ENCODE data around the gene KLHL15. TPM values are rescaled to one million over a fixed set of nuclear protein-coding genes. Genes with fewer than 3 reads are reported as not detected.
"Not testable (repeated sequence)": the region's sequence is repeated elsewhere in the genome, so short reads cannot be mapped to it uniquely, and the experiment has no call there.

The KLHL15 gene
- total RNA-seq, 1 experiment from 2014 or later, result 12.0 TPM

- Histone ChIP-seq H3K27ac (ENCODE audit: low read depth, low read length, poor library complexity, severe bottlenecking) (no peak overlapping the region), H3K27me3 (replicated peaks; ENCODE audit: insufficient read depth, low read depth, low read length, poor library complexity) (no peaks in the 10 kb centered on the region), H3K9me3 (ENCODE audit: low read depth, low read length, poor library complexity, severe bottlenecking) (no peaks in the 10 kb centered on the region), H3K4me3 (ENCODE audit: low read depth, low read length, poor library complexity, severe bottlenecking) (no peak overlapping the region), H3K4me1 (ENCODE audit: insufficient read depth, low read length, poor library complexity, severe bottlenecking) (peaks cover 3% of the 10 kb centered on the region), H3K36me3 (ENCODE audit: insufficient read depth, low read length, poor library complexity, severe bottlenecking) (peaks cover 27% of the 10 kb centered on the region)
- BruUV-seq (replicated peaks), result TSS peak; percentile 69
- CTCF ChIA-PET, result interaction anchor here (1.6 to 2.1 kb wide), 2 partner anchors 29 to 153 kb away, joined by 3 to 14 read pairs; no protein-coding TSS in a partner anchor
- DNase-seq (ENCODE audit: low spot score), result no peak
- TF ChIP-seq EZH2 (IDR thresholded peaks at IDR 0.05; ENCODE audit: borderline replicate concordance, low read depth, low read length, poor library complexity, severe bottlenecking), result no peak
- TF ChIP-seq, protein P1, sequence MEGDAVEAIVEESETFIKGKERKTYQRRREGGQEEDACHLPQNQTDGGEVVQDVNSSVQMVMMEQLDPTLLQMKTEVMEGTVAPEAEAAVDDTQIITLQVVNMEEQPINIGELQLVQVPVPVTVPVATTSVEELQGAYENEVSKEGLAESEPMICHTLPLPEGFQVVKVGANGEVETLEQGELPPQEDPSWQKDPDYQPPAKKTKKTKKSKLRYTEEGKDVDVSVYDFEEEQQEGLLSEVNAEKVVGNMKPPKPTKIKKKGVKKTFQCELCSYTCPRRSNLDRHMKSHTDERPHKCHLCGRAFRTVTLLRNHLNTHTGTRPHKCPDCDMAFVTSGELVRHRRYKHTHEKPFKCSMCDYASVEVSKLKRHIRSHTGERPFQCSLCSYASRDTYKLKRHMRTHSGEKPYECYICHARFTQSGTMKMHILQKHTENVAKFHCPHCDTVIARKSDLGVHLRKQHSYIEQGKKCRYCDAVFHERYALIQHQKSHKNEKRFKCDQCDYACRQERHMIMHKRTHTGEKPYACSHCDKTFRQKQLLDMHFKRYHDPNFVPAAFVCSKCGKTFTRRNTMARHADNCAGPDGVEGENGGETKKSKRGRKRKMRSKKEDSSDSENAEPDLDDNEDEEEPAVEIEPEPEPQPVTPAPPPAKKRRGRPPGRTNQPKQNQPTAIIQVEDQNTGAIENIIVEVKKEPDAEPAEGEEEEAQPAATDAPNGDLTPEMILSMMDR (conservative IDR thresholded peaks at IDR 0.05; ENCODE audit: low read depth, low read length), result no peak
- POLR2A ChIA-PET (ENCODE audit: low non-redundant PET), result interaction anchor here (0.6 kb wide), 2 partner anchors 25 to 396 kb away, joined by 6 to 7 read pairs; no protein-coding TSS in a partner anchor
- intact Hi-C loops (cut with micrococcal nuclease; ENCODE audit: unreplicated experiment), result loop anchor here (2.0 to 10.0 kb wide), 2 partner anchors 92 to 360 kb away; no protein-coding TSS in a partner anchor
Measured at GRCh38 chrX:24055043-24055356, 28.0 kb upstream of the KLHL15 start.

DNA sequence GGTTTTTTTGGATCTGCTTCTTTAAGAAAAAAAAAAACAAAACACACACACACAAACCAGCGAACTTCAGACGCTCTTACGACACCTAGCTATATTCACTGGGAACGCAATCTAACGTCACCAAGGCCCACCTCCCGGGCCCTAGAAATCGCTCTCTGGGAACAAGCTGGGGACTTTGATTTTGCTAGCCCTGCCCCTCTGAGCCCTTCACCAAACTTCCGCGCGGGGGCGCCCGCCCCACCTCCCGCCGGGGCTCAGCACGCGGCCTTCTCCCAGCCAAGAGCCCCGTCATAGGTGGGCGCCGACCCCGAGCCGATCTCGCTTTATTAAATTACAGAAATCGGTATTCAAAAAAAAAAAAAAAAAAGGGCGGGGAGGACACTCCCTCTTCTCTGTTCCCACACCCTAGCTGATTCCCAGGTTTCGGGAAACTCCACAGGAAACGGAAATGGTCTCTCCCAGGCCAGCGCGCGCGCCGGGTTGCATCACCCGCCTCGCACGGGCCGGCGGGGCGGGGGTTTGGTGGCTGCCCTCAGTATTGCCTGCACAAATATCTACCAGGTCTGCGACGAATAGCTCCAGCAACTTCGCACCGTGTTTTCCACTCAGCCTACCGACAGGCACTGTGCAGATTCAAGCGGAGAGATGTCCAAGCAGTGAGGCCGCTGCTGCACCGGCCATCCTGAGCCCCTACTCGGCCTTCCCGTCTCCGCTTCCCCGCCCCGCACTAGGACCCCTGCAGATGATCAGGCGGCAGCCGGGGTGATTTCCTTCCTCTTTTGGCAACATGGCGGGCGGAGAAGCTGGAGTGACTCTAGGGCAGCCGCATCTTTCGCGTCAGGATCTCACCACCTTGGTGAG, 27.4 kb upstream of the KLHL15 start, which contains the start of gene EIF2S3:
Gene EIF2S3, plus strand, starts transcription at position 775 of the 861 bp plus-strand sequence. Its CDS starts 13 bp downstream, at position 788.
- TF ChIP-seq EZH2 (IDR thresholded peaks at IDR 0.05; ENCODE audit: borderline replicate concordance, low read depth, low read length, poor library complexity, severe bottlenecking), result no peak
- TF ChIP-seq, protein P1 (conservative IDR thresholded peaks at IDR 0.05; ENCODE audit: low read depth, low read length), result peak; percentile 88
- TSS peak; percentile 80 for BruUV-seq (replicated peaks)
- H3K36me3 ChIP-seq (ENCODE audit: insufficient read depth, low read length, poor library complexity, severe bottlenecking), result peaks cover 21% of the 10 kb centered on the region
- H3K27me3 ChIP-seq (replicated peaks; ENCODE audit: insufficient read depth, low read depth, low read length, poor library complexity), result no peaks in the 10 kb centered on the region
- peak; percentile 98 for DNase-seq (ENCODE audit: low spot score)
- intact Hi-C loops (cut with micrococcal nuclease; ENCODE audit: unreplicated experiment), result loop anchor here (1.0 to 10.0 kb wide), 4 partner anchors 29 to 360 kb away; partner anchors contain the start of gene CXorf58
- CTCF ChIA-PET, result interaction anchor here (0.7 to 2.1 kb wide), 9 partner anchors 9 to 690 kb away, joined by 3 to 14 read pairs (median 6); partner anchors contain the start of genes APOO, CXorf58 and KLHL15
- no peak within 1 kb of the TSS for H3K27ac ChIP-seq (ENCODE audit: low read depth, low read length, poor library complexity, severe bottlenecking)
- H3K9me3 ChIP-seq (ENCODE audit: low read depth, low read length, poor library complexity, severe bottlenecking), result no peaks in the 10 kb centered on the region
- no peak within 1 kb of the TSS for H3K4me3 ChIP-seq (ENCODE audit: low read depth, low read length, poor library complexity, severe bottlenecking)
- peaks cover 3% of the 10 kb centered on the region for H3K4me1 ChIP-seq (ENCODE audit: insufficient read depth, low read length, poor library complexity, severe bottlenecking)
- POLR2A ChIA-PET (ENCODE audit: low non-redundant PET), result interaction anchor here (0.6 to 0.7 kb wide), 4 partner anchors 24 to 1245 kb away, joined by 6 to 14 read pairs (median 10); no protein-coding TSS in a partner anchor

- H3K4me1 ChIP-seq (ENCODE audit: insufficient read depth, low read length, poor library complexity, severe bottlenecking); H3K4me3 ChIP-seq (ENCODE audit: low read depth, low read length, poor library complexity, severe bottlenecking); CTCF ChIA-PET; DNase-seq (ENCODE audit: low spot score); H3K36me3 ChIP-seq (ENCODE audit: insufficient read depth, low read length, poor library complexity, severe bottlenecking); H3K27ac ChIP-seq (ENCODE audit: low read depth, low read length, poor library complexity, severe bottlenecking); POLR2A ChIA-PET (ENCODE audit: low non-redundant PET); H3K27me3 ChIP-seq (replicated peaks; ENCODE audit: insufficient read depth, low read depth, low read length, poor library complexity); H3K9me3 ChIP-seq (ENCODE audit: low read depth, low read length, poor library complexity, severe bottlenecking); BruUV-seq (replicated peaks): not testable (repeated sequence)
- intact Hi-C loops (cut with micrococcal nuclease; ENCODE audit: unreplicated experiment), result loop anchor here (10.0 kb wide), 1 partner anchor 356 kb away; no protein-coding TSS in a partner anchor
Measured at GRCh38 chrX:24050522-24051318, 23.7 kb upstream of the KLHL15 start.

DNA sequence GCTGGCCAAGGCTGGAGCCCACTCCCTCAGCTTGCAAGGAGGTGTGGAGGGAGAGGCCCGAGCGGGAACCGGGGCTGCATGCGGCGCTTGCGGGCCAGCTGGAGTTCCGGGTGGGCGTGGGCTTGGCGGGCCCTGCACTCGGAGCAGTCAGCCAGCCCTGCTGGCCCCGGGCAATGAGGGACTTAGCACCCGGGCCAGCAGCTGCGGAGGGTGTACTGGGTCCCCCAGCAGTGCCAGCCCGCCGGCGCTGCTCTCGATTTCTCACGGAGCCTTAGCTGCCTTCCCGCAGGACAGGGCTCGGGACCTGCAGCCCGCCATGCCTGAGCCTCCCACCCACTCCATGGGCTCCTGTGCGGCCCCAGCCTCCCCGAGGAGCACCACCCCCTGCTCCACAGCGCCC, 22.7 kb upstream of the KLHL15 start:
- H3K4me1 ChIP-seq (ENCODE audit: insufficient read depth, low read length, poor library complexity, severe bottlenecking); POLR2A ChIA-PET (ENCODE audit: low non-redundant PET); H3K27me3 ChIP-seq (replicated peaks; ENCODE audit: insufficient read depth, low read depth, low read length, poor library complexity); CTCF ChIA-PET; DNase-seq (ENCODE audit: low spot score); BruUV-seq (replicated peaks); H3K27ac ChIP-seq (ENCODE audit: low read depth, low read length, poor library complexity, severe bottlenecking); H3K36me3 ChIP-seq (ENCODE audit: insufficient read depth, low read length, poor library complexity, severe bottlenecking); H3K9me3 ChIP-seq (ENCODE audit: low read depth, low read length, poor library complexity, severe bottlenecking); H3K4me3 ChIP-seq (ENCODE audit: low read depth, low read length, poor library complexity, severe bottlenecking): not testable (repeated sequence)
- intact Hi-C loops (cut with micrococcal nuclease; ENCODE audit: unreplicated experiment), result loop anchor here (10.0 kb wide), 1 partner anchor 355 kb away; no protein-coding TSS in a partner anchor

DNA sequence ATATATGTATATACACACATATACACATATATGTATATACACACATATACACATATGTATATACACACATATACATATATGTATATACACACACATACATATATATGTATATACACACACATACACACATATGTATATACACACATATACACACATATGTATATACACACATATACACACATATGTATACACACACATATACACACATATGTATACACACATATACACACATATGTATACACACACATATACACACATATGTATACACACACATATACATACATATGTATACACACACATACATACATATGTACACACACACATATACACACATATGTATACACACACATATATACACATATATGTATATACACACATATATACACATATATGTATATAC, 19.1 kb upstream of the KLHL15 start:
- not testable (repeated sequence) for H3K27me3 ChIP-seq (replicated peaks; ENCODE audit: insufficient read depth, low read depth, low read length, poor library complexity); BruUV-seq (replicated peaks)

More for the DNA sequence above, 19.1 kb upstream of the KLHL15 start:
- intact Hi-C loops (cut with micrococcal nuclease; ENCODE audit: unreplicated experiment); DNase-seq (ENCODE audit: low spot score); CTCF ChIA-PET; POLR2A ChIA-PET (ENCODE audit: low non-redundant PET); H3K4me3 ChIP-seq (ENCODE audit: low read depth, low read length, poor library complexity, severe bottlenecking); H3K9me3 ChIP-seq (ENCODE audit: low read depth, low read length, poor library complexity, severe bottlenecking); H3K36me3 ChIP-seq (ENCODE audit: insufficient read depth, low read length, poor library complexity, severe bottlenecking); H3K27ac ChIP-seq (ENCODE audit: low read depth, low read length, poor library complexity, severe bottlenecking); H3K4me1 ChIP-seq (ENCODE audit: insufficient read depth, low read length, poor library complexity, severe bottlenecking): not testable (repeated sequence)
